Measurements from ENCODE around the gene MMP21.

The MMP21 gene

GRCh38 chr10:125777806-125778205, 2.2 kb upstream of the MMP21 start:
- Histone ChIP-seq H3K27me3 (ENCODE audit: control insufficient read depth in 1 of 2, insufficient read depth in 2 of 2, low read length in 2 of 2) (no peaks in the 10 kb centered on the region), H3K9me3 (ENCODE audit: control insufficient read depth in 2 of 2, low read length in 2 of 2) (peaks cover 0 to 3% of the 10 kb centered on the region in 2 donors), H3K36me3 (ENCODE audit: control insufficient read depth in 2 of 2, insufficient read depth in 2 of 2, low read length in 2 of 2) (no peaks in the 10 kb centered on the region), H3K27ac (ENCODE audit: low read length) (no peak overlapping the region), H3K4me3 (ENCODE audit: low read length in 2 of 2) (no peak overlapping the region), H3K9ac (ENCODE audit: low read length in 2 of 2) (no peak overlapping the region), H3K4me1 (ENCODE audit: control insufficient read depth, insufficient read depth, low read length) (no peaks in the 10 kb centered on the region)

- no peak overlapping the region for H3K27ac ChIP-seq (ENCODE audit: low read length)
- H3K27me3 ChIP-seq (ENCODE audit: control insufficient read depth in 1 of 2, insufficient read depth in 2 of 2, low read length in 2 of 2): no peaks in the 10 kb centered on the region
- H3K9me3 ChIP-seq (ENCODE audit: control insufficient read depth in 2 of 2, low read length in 2 of 2): peaks cover 0 to 1% of the 10 kb centered on the region in 2 donors
- no peaks in the 10 kb centered on the region for H3K4me1 ChIP-seq (ENCODE audit: control insufficient read depth, insufficient read depth, low read length)
- H3K4me3 ChIP-seq (ENCODE audit: low read length in 2 of 2): no peak overlapping the region
- no peak overlapping the region for H3K9ac ChIP-seq (ENCODE audit: low read length in 2 of 2)
- H3K36me3 ChIP-seq (ENCODE audit: control insufficient read depth in 2 of 2, insufficient read depth in 2 of 2, low read length in 2 of 2): no peaks in the 10 kb centered on the region
These were observed 935 bp downstream of the MMP21 start for GRCh38 chr10:125774581-125775191.

GRCh38 chr10:125773687-125774543, 1.7 kb downstream of the MMP21 start:
- Histone ChIP-seq H3K4me3 (ENCODE audit: low read length in 2 of 2) (no peak overlapping the region), H3K9me3 (ENCODE audit: control insufficient read depth in 2 of 2, low read length in 2 of 2) (no peaks in the 10 kb centered on the region), H3K4me1 (ENCODE audit: control insufficient read depth, insufficient read depth, low read length) (peaks cover 6% of the 10 kb centered on the region), H3K9ac (ENCODE audit: low read length in 2 of 2) (no peak overlapping the region), H3K36me3 (ENCODE audit: control insufficient read depth in 2 of 2, insufficient read depth in 2 of 2, low read length in 2 of 2) (no peaks in the 10 kb centered on the region), H3K27ac (ENCODE audit: low read length) (no peak overlapping the region), H3K27me3 (ENCODE audit: control insufficient read depth in 1 of 2, insufficient read depth in 2 of 2, low read length in 2 of 2) (no peaks in the 10 kb centered on the region)

- no peaks in the 10 kb centered on the region for H3K9me3 ChIP-seq (ENCODE audit: control insufficient read depth in 2 of 2, low read length in 2 of 2)
- H3K27me3 ChIP-seq (ENCODE audit: control insufficient read depth in 1 of 2, insufficient read depth in 2 of 2, low read length in 2 of 2): no peaks in the 10 kb centered on the region
- H3K4me3 ChIP-seq (ENCODE audit: low read length in 2 of 2): no peak overlapping the region
- peaks cover 8% of the 10 kb centered on the region for H3K4me1 ChIP-seq (ENCODE audit: control insufficient read depth, insufficient read depth, low read length)
- H3K27ac ChIP-seq (ENCODE audit: low read length): no peak overlapping the region
- no peaks in the 10 kb centered on the region for H3K36me3 ChIP-seq (ENCODE audit: control insufficient read depth in 2 of 2, insufficient read depth in 2 of 2, low read length in 2 of 2)
- H3K9ac ChIP-seq (ENCODE audit: low read length in 2 of 2): no peak overlapping the region
These were observed 2.8 kb downstream of the MMP21 start for GRCh38 chr10:125772864-125773180.

GRCh38 chr10:125772112-125772863, 3.3 kb downstream of the MMP21 start:
- no peaks in the 10 kb centered on the region for H3K27me3 ChIP-seq (ENCODE audit: control insufficient read depth in 1 of 2, insufficient read depth in 2 of 2, low read length in 2 of 2)
- peaks cover 8% of the 10 kb centered on the region for H3K4me1 ChIP-seq (ENCODE audit: control insufficient read depth, insufficient read depth, low read length)
- no peaks in the 10 kb centered on the region for H3K36me3 ChIP-seq (ENCODE audit: control insufficient read depth in 2 of 2, insufficient read depth in 2 of 2, low read length in 2 of 2)
- no peak overlapping the region for H3K9ac ChIP-seq (ENCODE audit: low read length in 2 of 2)
- no peaks in the 10 kb centered on the region for H3K9me3 ChIP-seq (ENCODE audit: control insufficient read depth in 2 of 2, low read length in 2 of 2)
- no peak overlapping the region for H3K4me3 ChIP-seq (ENCODE audit: low read length in 2 of 2)
- no peak overlapping the region for H3K27ac ChIP-seq (ENCODE audit: low read length)

GRCh38 chr10:125770844-125771243, 4.8 kb downstream of the MMP21 start:
- H3K36me3 ChIP-seq (ENCODE audit: control insufficient read depth in 2 of 2, insufficient read depth in 2 of 2, low read length in 2 of 2): peaks cover 0 to 2% of the 10 kb centered on the region in 2 donors
- H3K4me3 ChIP-seq (ENCODE audit: low read length in 2 of 2): no peak overlapping the region
- no peaks in the 10 kb centered on the region for H3K27me3 ChIP-seq (ENCODE audit: control insufficient read depth in 1 of 2, insufficient read depth in 2 of 2, low read length in 2 of 2)
- H3K9ac ChIP-seq (ENCODE audit: low read length in 2 of 2): no peak overlapping the region
- no peaks in the 10 kb centered on the region for H3K9me3 ChIP-seq (ENCODE audit: control insufficient read depth in 2 of 2, low read length in 2 of 2)
- H3K4me1 ChIP-seq (ENCODE audit: control insufficient read depth, insufficient read depth, low read length): peaks cover 8% of the 10 kb centered on the region
- H3K27ac ChIP-seq (ENCODE audit: low read length): no peak overlapping the region

GRCh38 chr10:125769175-125769574, 6.4 kb downstream of the MMP21 start:
- H3K27me3 ChIP-seq (ENCODE audit: control insufficient read depth in 1 of 2, insufficient read depth in 2 of 2, low read length in 2 of 2): no peaks in the 10 kb centered on the region
- H3K9me3 ChIP-seq (ENCODE audit: control insufficient read depth in 2 of 2, low read length in 2 of 2): no peaks in the 10 kb centered on the region
- H3K4me1 ChIP-seq (ENCODE audit: control insufficient read depth, insufficient read depth, low read length): peaks cover 8% of the 10 kb centered on the region
- peaks cover 3 to 6% of the 10 kb centered on the region in 2 donors for H3K36me3 ChIP-seq (ENCODE audit: control insufficient read depth in 2 of 2, insufficient read depth in 2 of 2, low read length in 2 of 2)
- H3K4me3 ChIP-seq (ENCODE audit: low read length in 2 of 2): no peak overlapping the region
- peak overlapping the region; percentile 68 for H3K27ac ChIP-seq (ENCODE audit: low read length)
- H3K9ac ChIP-seq (ENCODE audit: low read length in 2 of 2): peak overlapping the region in 1 of 2 donors; percentile 36

GRCh38 chr10:125768219-125768855, 7.3 kb downstream of the MMP21 start:
- H3K4me1 ChIP-seq (ENCODE audit: control insufficient read depth, insufficient read depth, low read length): peaks cover 8% of the 10 kb centered on the region
- peak overlapping the region in 1 of 2 donors; percentile 40 for H3K4me3 ChIP-seq (ENCODE audit: low read length in 2 of 2)
- no peaks in the 10 kb centered on the region for H3K27me3 ChIP-seq (ENCODE audit: control insufficient read depth in 1 of 2, insufficient read depth in 2 of 2, low read length in 2 of 2)
- H3K36me3 ChIP-seq (ENCODE audit: control insufficient read depth in 2 of 2, insufficient read depth in 2 of 2, low read length in 2 of 2): peaks cover 8 to 11% of the 10 kb centered on the region in 2 donors
- no peak overlapping the region for H3K9ac ChIP-seq (ENCODE audit: low read length in 2 of 2)
- peak overlapping the region; percentile 68 for H3K27ac ChIP-seq (ENCODE audit: low read length)
- H3K9me3 ChIP-seq (ENCODE audit: control insufficient read depth in 2 of 2, low read length in 2 of 2): no peaks in the 10 kb centered on the region

- H3K4me3 ChIP-seq (ENCODE audit: low read length in 2 of 2): no peak overlapping the region
- no peaks in the 10 kb centered on the region for H3K9me3 ChIP-seq (ENCODE audit: control insufficient read depth in 2 of 2, low read length in 2 of 2)
- H3K4me1 ChIP-seq (ENCODE audit: control insufficient read depth, insufficient read depth, low read length): peaks cover 8% of the 10 kb centered on the region
- no peak overlapping the region for H3K27ac ChIP-seq (ENCODE audit: low read length)
- no peaks in the 10 kb centered on the region for H3K27me3 ChIP-seq (ENCODE audit: control insufficient read depth in 1 of 2, insufficient read depth in 2 of 2, low read length in 2 of 2)
- no peak overlapping the region for H3K9ac ChIP-seq (ENCODE audit: low read length in 2 of 2)
- H3K36me3 ChIP-seq (ENCODE audit: control insufficient read depth in 2 of 2, insufficient read depth in 2 of 2, low read length in 2 of 2): peaks cover 9 to 14% of the 10 kb centered on the region in 2 donors
These were observed 9.1 kb downstream of the MMP21 start for GRCh38 chr10:125766511-125766910.

GRCh38 chr10:125765835-125766234, 9.8 kb downstream of the MMP21 start:
- Histone ChIP-seq H3K4me1 (ENCODE audit: control insufficient read depth, insufficient read depth, low read length) (peaks cover 8% of the 10 kb centered on the region), H3K36me3 (ENCODE audit: control insufficient read depth in 2 of 2, insufficient read depth in 2 of 2, low read length in 2 of 2) (peaks cover 10 to 14% of the 10 kb centered on the region in 2 donors), H3K9ac (ENCODE audit: low read length in 2 of 2) (no peak overlapping the region), H3K4me3 (ENCODE audit: low read length in 2 of 2) (no peak overlapping the region), H3K9me3 (ENCODE audit: control insufficient read depth in 2 of 2, low read length in 2 of 2) (no peaks in the 10 kb centered on the region), H3K27me3 (ENCODE audit: control insufficient read depth in 1 of 2, insufficient read depth in 2 of 2, low read length in 2 of 2) (no peaks in the 10 kb centered on the region), H3K27ac (ENCODE audit: low read length) (no peak overlapping the region)
